ENCODE data around the gene PKN1. TPM values are rescaled to one million over a fixed set of nuclear protein-coding genes. Genes with fewer than 3 reads are reported as not detected.
A peak's percentile ranks its signal among the peaks of the same experiment; 100 is the strongest.

Gene PKN1
- total and polyA plus RNA-seq, 9 of the 15 experiments (the other 6 are each of a cell fraction or from before 2014, with no cell fraction given) = 0.30 to 228 (median 77.5) TPM

DNA sequence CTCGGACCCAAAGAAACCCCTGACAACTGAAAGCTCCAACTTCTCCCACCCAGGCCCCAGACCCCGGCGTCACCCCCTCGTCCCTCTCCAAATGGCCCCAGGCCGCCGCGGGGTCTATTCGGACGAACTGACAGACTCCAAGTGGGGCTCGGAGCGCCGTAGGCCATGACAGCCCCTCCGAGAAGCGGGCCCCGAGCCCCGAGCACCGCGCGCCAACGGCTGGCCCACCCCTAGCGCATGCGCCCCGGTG lies 14.3 kb upstream of the PKN1 start (continued):
- TF ChIP-seq NFE2 (IDR thresholded peaks at IDR 0.05; ENCODE audit: low read depth) (no peak), MAFG (tag; conservative IDR thresholded peaks at IDR 0.05) (no peak), PCBP1 (IDR thresholded peaks at IDR 0.05; ENCODE audit: low read depth, low read length, poor library complexity, severe bottlenecking) (peak; percentile 96), ZNF444 (CRISPR knock-in tag; IDR thresholded peaks at IDR 0.05) (no peak), SLC30A9 (CRISPR knock-in tag; IDR thresholded peaks at IDR 0.05) (no peak), ZNF75A (CRISPR knock-in tag; IDR thresholded peaks at IDR 0.05) (no peak), HNRNPLL (IDR thresholded peaks at IDR 0.05; ENCODE audit: low read depth, low read length, poor library complexity, severe bottlenecking) (no peak), SAP30 (IDR thresholded peaks at IDR 0.05; ENCODE audit: borderline replicate concordance, insufficient read depth, low read depth, low read length, poor library complexity, severe bottlenecking) (no peak), ZSCAN29 (IDR thresholded peaks at IDR 0.05) (no peak), ZNF583 (CRISPR knock-in tag; IDR thresholded peaks at IDR 0.05) (no peak), NCOR1 (IDR thresholded peaks at IDR 0.05) (no peak), SAFB2 (IDR thresholded peaks at IDR 0.05; ENCODE audit: borderline replicate concordance, low read depth, low read length, severe bottlenecking) (no peak), RBFOX2 (IDR thresholded peaks at IDR 0.05; ENCODE audit: low read depth, low read length) (peak; percentile 94; the same call in 1 of the 2 replicates), MYNN (IDR thresholded peaks at IDR 0.05) (no peak), MYNN (CRISPR knock-in tag; IDR thresholded peaks at IDR 0.05) (no peak)
- TF ChIP-seq, protein P1, sequence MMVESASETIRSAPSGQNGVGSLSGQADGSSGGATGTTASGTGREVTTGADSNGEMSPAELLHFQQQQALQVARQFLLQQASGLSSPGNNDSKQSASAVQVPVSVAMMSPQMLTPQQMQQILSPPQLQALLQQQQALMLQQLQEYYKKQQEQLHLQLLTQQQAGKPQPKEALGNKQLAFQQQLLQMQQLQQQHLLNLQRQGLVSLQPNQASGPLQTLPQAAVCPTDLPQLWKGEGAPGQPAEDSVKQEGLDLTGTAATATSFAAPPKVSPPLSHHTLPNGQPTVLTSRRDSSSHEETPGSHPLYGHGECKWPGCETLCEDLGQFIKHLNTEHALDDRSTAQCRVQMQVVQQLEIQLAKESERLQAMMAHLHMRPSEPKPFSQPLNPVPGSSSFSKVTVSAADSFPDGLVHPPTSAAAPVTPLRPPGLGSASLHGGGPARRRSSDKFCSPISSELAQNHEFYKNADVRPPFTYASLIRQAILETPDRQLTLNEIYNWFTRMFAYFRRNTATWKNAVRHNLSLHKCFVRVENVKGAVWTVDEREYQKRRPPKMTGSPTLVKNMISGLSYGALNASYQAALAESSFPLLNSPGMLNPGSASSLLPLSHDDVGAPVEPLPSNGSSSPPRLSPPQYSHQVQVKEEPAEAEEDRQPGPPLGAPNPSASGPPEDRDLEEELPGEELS (CRISPR knock-in tag; IDR thresholded peaks at IDR 0.05; ENCODE audit: borderline replicate concordance) = no peak
- TF ChIP-seq, protein P2, sequence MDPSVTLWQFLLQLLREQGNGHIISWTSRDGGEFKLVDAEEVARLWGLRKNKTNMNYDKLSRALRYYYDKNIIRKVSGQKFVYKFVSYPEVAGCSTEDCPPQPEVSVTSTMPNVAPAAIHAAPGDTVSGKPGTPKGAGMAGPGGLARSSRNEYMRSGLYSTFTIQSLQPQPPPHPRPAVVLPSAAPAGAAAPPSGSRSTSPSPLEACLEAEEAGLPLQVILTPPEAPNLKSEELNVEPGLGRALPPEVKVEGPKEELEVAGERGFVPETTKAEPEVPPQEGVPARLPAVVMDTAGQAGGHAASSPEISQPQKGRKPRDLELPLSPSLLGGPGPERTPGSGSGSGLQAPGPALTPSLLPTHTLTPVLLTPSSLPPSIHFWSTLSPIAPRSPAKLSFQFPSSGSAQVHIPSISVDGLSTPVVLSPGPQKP (CRISPR knock-in tag; IDR thresholded peaks at IDR 0.05) = no peak
- TF ChIP-seq, protein P3, sequence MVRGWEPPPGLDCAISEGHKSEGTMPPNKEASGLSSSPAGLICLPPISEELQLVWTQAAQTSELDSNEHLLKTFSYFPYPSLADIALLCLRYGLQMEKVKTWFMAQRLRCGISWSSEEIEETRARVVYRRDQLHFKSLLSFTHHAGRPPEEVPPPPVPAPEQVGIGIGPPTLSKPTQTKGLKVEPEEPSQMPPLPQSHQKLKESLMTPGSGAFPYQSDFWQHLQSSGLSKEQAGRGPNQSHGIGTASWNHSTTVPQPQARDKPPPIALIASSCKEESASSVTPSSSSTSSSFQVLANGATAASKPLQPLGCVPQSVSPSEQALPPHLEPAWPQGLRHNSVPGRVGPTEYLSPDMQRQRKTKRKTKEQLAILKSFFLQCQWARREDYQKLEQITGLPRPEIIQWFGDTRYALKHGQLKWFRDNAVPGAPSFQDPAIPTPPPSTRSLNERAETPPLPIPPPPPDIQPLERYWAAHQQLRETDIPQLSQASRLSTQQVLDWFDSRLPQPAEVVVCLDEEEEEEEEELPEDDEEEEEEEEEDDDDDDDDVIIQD (CRISPR knock-in tag; IDR thresholded peaks at IDR 0.05) = no peak
- TF ChIP-seq, protein P4, sequence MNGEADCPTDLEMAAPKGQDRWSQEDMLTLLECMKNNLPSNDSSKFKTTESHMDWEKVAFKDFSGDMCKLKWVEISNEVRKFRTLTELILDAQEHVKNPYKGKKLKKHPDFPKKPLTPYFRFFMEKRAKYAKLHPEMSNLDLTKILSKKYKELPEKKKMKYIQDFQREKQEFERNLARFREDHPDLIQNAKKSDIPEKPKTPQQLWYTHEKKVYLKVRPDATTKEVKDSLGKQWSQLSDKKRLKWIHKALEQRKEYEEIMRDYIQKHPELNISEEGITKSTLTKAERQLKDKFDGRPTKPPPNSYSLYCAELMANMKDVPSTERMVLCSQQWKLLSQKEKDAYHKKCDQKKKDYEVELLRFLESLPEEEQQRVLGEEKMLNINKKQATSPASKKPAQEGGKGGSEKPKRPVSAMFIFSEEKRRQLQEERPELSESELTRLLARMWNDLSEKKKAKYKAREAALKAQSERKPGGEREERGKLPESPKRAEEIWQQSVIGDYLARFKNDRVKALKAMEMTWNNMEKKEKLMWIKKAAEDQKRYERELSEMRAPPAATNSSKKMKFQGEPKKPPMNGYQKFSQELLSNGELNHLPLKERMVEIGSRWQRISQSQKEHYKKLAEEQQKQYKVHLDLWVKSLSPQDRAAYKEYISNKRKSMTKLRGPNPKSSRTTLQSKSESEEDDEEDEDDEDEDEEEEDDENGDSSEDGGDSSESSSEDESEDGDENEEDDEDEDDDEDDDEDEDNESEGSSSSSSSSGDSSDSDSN (IDR thresholded peaks at IDR 0.05; ENCODE audit: borderline replicate concordance in 1 of 2, low read depth in 2 of 2, low read length in 2 of 2) = no peak
